ENCODE results near the gene NISCH. TPM values are rescaled to one million over a fixed set of nuclear protein-coding genes. Genes with fewer than 3 reads are reported as not detected.

Gene NISCH
- total RNA-seq, 1 donor from 2014 or later = 62.5 TPM

DNA sequence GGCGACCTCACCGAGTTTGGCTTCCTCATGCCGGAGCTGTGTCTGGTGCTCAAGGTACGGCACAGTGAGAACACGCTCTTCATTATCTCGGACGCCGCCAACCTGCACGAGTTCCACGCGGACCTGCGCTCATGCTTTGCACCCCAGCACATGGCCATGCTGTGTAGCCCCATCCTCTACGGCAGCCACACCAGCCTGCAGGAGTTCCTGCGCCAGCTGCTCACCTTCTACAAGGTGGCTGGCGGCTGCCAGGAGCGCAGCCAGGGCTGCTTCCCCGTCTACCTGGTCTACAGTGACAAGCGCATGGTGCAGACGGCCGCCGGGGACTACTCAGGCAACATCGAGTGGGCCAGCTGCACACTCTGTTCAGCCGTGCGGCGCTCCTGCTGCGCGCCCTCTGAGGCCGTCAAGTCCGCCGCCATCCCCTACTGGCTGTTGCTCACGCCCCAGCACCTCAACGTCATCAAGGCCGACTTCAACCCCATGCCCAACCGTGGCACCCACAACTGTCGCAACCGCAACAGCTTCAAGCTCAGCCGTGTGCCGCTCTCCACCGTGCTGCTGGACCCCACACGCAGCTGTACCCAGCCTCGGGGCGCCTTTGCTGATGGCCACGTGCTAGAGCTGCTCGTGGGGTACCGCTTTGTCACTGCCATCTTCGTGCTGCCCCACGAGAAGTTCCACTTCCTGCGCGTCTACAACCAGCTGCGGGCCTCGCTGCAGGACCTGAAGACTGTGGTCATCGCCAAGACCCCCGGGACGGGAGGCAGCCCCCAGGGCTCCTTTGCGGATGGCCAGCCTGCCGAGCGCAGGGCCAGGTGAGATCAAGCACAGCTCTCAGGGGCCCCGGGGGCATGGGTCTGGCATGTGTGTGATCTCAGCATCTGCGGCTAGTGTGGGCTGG, 32.6 kb downstream of the NISCH start:
- H3K27me3 ChIP-seq (ENCODE audit: control insufficient read depth, insufficient read depth, low read length) = no peaks in the 10 kb centered on the region
- H3K4me3 ChIP-seq (ENCODE audit: low read depth, low read length) = no peak overlapping the region
- no peak for DNase-seq (ENCODE audit: low read depth)
- TF ChIP-seq, protein P1, sequence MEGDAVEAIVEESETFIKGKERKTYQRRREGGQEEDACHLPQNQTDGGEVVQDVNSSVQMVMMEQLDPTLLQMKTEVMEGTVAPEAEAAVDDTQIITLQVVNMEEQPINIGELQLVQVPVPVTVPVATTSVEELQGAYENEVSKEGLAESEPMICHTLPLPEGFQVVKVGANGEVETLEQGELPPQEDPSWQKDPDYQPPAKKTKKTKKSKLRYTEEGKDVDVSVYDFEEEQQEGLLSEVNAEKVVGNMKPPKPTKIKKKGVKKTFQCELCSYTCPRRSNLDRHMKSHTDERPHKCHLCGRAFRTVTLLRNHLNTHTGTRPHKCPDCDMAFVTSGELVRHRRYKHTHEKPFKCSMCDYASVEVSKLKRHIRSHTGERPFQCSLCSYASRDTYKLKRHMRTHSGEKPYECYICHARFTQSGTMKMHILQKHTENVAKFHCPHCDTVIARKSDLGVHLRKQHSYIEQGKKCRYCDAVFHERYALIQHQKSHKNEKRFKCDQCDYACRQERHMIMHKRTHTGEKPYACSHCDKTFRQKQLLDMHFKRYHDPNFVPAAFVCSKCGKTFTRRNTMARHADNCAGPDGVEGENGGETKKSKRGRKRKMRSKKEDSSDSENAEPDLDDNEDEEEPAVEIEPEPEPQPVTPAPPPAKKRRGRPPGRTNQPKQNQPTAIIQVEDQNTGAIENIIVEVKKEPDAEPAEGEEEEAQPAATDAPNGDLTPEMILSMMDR (IDR thresholded peaks at IDR 0.05; ENCODE audit: insufficient read depth, low read length, poor library complexity, severe bottlenecking) = no peak
- peaks cover 6% of the 10 kb centered on the region for H3K36me3 ChIP-seq (ENCODE audit: control insufficient read depth, insufficient read depth, low read length)

DNA sequence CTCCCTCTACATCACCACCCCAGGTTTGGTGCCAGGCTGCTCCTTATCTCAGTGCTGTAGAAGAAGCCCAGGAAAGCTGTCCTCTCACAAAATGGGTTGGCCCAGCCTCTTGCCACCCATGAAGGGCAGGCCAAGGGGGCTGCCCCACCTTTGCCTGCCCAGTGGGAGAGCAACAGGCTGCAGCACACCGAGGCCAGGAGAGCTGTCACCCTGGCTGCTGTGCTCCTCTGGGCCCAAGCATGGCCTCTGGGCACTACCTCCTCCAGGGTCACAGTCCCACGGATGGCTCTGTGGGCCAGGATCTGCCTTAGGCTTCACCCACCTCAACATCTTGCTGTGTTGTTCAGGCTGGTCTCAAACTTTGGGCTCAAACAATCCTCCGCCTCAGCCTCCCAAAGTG, 33.3 kb downstream of the NISCH start:
- TF ChIP-seq, protein P1 (IDR thresholded peaks at IDR 0.05; ENCODE audit: insufficient read depth, low read length, poor library complexity, severe bottlenecking) = no peak
- H3K27me3 ChIP-seq (ENCODE audit: control insufficient read depth, insufficient read depth, low read length) = no peaks in the 10 kb centered on the region
- peaks cover 4% of the 10 kb centered on the region for H3K36me3 ChIP-seq (ENCODE audit: control insufficient read depth, insufficient read depth, low read length)
- no peak overlapping the region for H3K4me3 ChIP-seq (ENCODE audit: low read depth, low read length)
- no peak for DNase-seq (ENCODE audit: low read depth)

DNA sequence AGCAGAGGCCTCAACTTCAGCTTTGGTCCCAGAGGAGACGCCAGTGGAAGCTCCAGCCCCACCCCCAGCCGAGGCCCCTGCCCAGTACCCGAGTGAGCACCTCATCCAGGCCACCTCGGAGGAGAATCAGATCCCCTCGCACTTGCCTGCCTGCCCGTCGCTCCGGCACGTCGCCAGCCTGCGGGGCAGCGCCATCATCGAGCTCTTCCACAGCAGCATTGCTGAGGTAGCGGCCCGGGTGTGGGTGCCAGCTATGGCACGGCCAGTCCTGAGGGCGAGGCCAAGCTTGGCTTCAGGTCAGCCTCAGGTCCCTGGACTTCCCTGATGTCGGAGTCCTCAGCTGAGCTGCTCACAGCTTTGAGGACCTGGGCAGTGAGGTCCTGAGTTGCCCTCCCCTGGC, 34.0 kb downstream of the NISCH start:
- TF ChIP-seq, protein P1 (IDR thresholded peaks at IDR 0.05; ENCODE audit: insufficient read depth, low read length, poor library complexity, severe bottlenecking) = no peak
- H3K4me3 ChIP-seq (ENCODE audit: low read depth, low read length) = no peak overlapping the region
- H3K27me3 ChIP-seq (ENCODE audit: control insufficient read depth, insufficient read depth, low read length) = no peaks in the 10 kb centered on the region
- no peak for DNase-seq (ENCODE audit: low read depth)
- H3K36me3 ChIP-seq (ENCODE audit: control insufficient read depth, insufficient read depth, low read length) = peaks cover 4% of the 10 kb centered on the region

DNA sequence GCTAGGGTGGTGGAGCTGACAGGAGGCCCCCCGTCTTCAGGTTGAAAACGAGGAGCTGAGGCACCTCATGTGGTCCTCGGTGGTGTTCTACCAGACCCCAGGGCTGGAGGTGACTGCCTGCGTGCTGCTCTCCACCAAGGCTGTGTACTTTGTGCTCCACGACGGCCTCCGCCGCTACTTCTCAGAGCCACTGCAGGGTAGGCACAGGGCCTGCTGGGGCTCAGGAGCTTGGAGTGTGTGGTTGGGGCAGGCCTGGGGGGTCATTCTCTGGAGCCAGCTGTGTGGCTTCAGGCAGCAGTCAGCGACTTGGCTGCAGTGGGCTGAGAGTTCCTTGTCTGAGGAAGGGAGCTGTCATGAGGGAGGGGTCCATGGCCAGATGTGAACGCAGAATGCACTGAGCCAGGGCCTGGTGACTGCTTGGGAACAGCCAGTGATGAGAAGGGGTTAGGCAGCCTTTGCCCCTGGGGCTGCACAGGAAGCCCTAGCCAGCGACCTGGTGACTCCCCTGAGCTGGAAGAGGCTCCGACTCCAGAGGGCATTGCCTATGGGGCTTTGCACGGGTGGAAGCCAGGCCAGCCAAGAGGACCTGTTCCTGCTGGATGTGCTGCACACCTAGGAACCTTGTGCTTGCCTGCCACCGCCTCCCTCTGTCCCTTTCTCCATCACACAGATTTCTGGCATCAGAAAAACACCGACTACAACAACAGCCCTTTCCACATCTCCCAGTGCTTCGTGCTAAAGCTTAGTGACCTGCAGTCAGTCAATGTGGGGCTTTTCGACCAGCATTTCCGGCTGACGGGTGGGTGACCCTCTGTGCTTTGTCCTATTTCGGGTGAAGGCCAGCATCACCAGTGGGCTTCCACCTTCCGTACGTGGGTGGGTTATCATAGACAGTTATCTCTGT, 34.9 kb downstream of the NISCH start:
- peaks cover 4% of the 10 kb centered on the region for H3K36me3 ChIP-seq (ENCODE audit: control insufficient read depth, insufficient read depth, low read length)
- no peaks in the 10 kb centered on the region for H3K27me3 ChIP-seq (ENCODE audit: control insufficient read depth, insufficient read depth, low read length)
- no peak for DNase-seq (ENCODE audit: low read depth)
- H3K4me3 ChIP-seq (ENCODE audit: low read depth, low read length) = no peak overlapping the region
- TF ChIP-seq, protein P1 (IDR thresholded peaks at IDR 0.05; ENCODE audit: insufficient read depth, low read length, poor library complexity, severe bottlenecking) = no peak

DNA sequence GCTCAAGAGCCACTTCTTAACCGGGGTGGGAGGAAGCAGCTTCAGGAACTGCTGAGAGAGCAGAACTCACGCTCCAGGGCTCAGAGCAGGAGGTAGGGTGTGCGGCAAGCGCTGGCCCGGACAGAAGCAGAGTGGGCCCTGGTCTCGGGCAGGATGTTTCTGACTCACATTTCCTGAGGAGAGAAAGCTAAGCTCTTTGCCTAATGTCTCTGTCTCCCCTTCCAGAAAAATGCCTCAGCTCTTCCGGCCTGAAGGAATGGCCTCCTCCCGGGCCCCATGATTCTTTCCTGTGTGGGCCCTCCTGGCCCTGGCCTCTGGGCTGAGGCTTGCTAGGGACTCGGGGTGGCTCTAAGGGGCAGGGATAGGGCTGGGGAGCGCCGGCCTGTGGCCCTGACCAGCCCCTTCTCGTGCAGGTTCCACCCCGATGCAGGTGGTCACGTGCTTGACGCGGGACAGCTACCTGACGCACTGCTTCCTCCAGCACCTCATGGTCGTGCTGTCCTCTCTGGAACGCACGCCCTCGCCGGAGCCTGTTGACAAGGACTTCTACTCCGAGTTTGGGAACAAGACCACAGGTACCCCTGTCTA, 35.6 kb downstream of the NISCH start:
- Histone ChIP-seq H3K36me3 (ENCODE audit: control insufficient read depth, insufficient read depth, low read length) (peaks cover 4% of the 10 kb centered on the region), H3K4me3 (ENCODE audit: low read depth, low read length) (no peak overlapping the region), H3K27me3 (ENCODE audit: control insufficient read depth, insufficient read depth, low read length) (no peaks in the 10 kb centered on the region)
- DNase-seq (ENCODE audit: low read depth) = no peak
- TF ChIP-seq, protein P1 (IDR thresholded peaks at IDR 0.05; ENCODE audit: insufficient read depth, low read length, poor library complexity, severe bottlenecking) = no peak

Measured in kidney epithelial cell (primary cell).